Measurements from ENCODE around the gene CCDC73. TPM values are rescaled to one million over a fixed set of nuclear protein-coding genes. Genes with fewer than 3 reads are reported as not detected.
"Not testable (repeated sequence)": the region's sequence is repeated elsewhere in the genome, so short reads cannot be mapped to it uniquely, and the experiment has no call there.

CCDC73 gene
- total RNA-seq, 3 donors from 2014 or later: not detected

DNA sequence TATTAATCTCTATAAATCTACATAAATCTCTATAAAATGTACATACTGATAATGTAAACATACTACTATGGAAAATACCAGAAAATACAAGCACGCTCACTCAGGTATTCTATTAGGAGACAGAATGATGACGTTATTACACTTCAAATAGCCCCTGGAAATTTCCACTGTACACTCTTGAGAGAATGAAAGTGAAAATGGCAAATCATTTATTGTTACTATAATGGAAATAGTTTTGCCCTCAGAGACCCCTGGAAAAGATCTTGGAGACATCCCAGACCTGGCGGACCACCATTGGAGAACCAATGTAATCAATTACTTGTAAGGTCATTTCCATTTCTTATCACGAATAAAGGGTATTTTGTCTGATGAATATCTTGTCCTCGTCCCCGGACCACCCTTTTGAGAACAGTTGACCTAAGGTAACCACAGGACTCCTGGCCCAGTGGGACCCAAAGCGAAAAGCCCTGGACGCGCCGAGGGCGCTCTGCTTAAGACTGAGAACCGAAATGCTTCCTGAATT, 34.8 kb upstream of the CCDC73 start:
- Histone ChIP-seq H3K4me3 (peak overlapping the region; percentile 71), H3K4me1 (ENCODE audit: low read depth) (no peaks in the 10 kb centered on the region), H3K36me3 (ENCODE audit: low read depth) (no peaks in the 10 kb centered on the region), H3K9me3 (no peaks in the 10 kb centered on the region)
- intact Hi-C loops (cut with DNase I, micrococcal nuclease): no loop called here
- ATAC-seq (no peak), DNase-seq (no peak)
- no peak for TF ChIP-seq CTCF (IDR thresholded peaks at IDR 0.05)

- ATAC-seq (no peak), DNase-seq (no peak)
- TF ChIP-seq CTCF (IDR thresholded peaks at IDR 0.05): no peak
- intact Hi-C loops (cut with DNase I, micrococcal nuclease): no loop called here
- no peaks in the 10 kb centered on the region for H3K4me1 ChIP-seq (ENCODE audit: low read depth)
- H3K36me3 ChIP-seq (ENCODE audit: low read depth): no peaks in the 10 kb centered on the region
- H3K4me3 ChIP-seq: no peak overlapping the region
- no peaks in the 10 kb centered on the region for H3K9me3 ChIP-seq
These were observed 32.8 kb upstream of the CCDC73 start for GRCh38 chr11:32827276-32827675.

DNA sequence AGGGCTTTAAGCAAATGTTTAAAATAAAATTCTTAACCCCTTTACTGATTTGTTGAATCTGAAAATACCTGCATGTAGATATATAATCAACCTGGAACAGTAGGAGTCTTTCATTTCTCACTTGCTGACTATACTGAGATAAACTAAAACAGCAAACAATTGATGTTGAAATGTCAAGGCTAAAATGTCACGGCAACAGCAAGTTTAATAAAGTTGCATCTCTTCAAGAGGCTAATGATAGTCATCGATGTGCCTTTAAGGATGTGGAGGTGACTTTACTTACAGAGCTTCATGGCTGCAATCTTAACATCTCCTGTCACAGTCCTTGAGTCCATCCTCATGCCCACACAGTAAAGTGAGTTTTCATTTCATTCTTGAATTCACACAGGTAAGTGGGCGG, 31.7 kb upstream of the CCDC73 start:
- Histone ChIP-seq H3K4me3 (no peak overlapping the region), H3K9me3 (no peaks in the 10 kb centered on the region), H3K4me1 (ENCODE audit: low read depth) (no peaks in the 10 kb centered on the region), H3K36me3 (ENCODE audit: low read depth) (no peaks in the 10 kb centered on the region)
- no peak for TF ChIP-seq CTCF (IDR thresholded peaks at IDR 0.05)
- no peak for DNase-seq
- no peak for ATAC-seq
- intact Hi-C loops (cut with DNase I, micrococcal nuclease): no loop called here

DNA sequence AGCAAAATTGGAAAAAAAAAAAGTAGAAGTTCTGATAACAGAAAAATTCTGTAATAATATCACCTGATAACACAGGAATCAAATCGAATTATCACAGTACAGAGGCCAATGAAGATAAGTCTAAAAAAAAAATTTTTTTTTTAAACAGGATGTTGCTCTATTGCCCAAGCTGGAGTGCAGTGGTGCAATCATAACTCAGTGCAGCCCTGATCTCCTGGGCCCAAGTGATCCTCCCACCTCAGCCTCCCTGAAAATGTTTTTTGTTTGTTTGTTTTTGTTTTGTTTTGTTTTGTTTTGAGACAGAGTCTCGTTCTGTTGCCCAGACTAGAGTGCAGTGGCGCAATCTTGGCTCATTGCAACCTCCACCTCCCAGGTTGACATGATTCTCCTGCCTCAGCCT, 29.2 kb upstream of the CCDC73 start:
- H3K36me3 ChIP-seq (ENCODE audit: low read depth); H3K4me3 ChIP-seq; H3K4me1 ChIP-seq (ENCODE audit: low read depth); ATAC-seq; DNase-seq; intact Hi-C loops (cut with DNase I, micrococcal nuclease); H3K9me3 ChIP-seq: not testable (repeated sequence)

DNA sequence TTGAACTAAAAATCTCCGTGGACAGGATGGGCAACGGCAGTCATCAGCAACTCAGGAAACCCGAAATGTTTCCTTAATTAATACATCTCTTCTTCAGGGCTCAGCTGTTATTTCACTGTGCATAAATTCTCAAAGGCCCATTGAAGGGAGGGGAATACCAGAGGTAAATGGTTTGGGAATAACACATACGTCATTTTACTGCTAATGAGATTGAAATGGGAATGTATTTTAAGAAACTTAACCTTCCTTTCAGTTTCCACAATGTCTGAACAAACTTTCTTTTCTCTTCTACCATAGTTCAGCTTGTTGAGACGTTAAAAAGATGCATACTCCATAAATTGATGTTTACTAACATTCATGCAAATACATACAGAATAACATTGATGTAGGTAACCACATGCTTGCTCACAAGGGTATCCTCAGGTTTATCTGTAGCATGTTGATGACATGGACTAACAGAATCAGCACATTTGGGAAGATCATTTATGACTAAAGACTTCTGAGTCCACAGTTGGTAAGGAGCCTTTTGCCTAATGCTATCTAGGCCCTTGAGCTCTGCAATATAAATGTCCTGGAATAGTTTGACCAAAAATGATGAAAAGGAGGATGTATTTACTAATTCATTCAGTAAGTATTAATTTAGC, 27.6 kb upstream of the CCDC73 start:
- intact Hi-C loops (cut with DNase I, micrococcal nuclease): no loop called here
- ATAC-seq (no peak), DNase-seq (no peak)
- TF ChIP-seq CTCF (IDR thresholded peaks at IDR 0.05): no peak
- Histone ChIP-seq H3K4me1 (ENCODE audit: low read depth) (no peaks in the 10 kb centered on the region), H3K36me3 (ENCODE audit: low read depth) (no peaks in the 10 kb centered on the region), H3K4me3 (no peak overlapping the region), H3K9me3 (no peaks in the 10 kb centered on the region)

- no peaks in the 10 kb centered on the region for H3K4me1 ChIP-seq (ENCODE audit: low read depth)
- no peak for DNase-seq
- H3K36me3 ChIP-seq (ENCODE audit: low read depth): no peaks in the 10 kb centered on the region
- intact Hi-C loops (cut with DNase I, micrococcal nuclease): no loop called here
- H3K9me3 ChIP-seq: no peaks in the 10 kb centered on the region
- TF ChIP-seq CTCF (IDR thresholded peaks at IDR 0.05): no peak
- ATAC-seq: no peak
- no peak overlapping the region for H3K4me3 ChIP-seq
These were observed 27.1 kb upstream of the CCDC73 start for GRCh38 chr11:32821517-32821916.
